ENCODE results near the gene ARL2BP. TPM values are rescaled to one million over a fixed set of nuclear protein-coding genes. Genes with fewer than 3 reads are reported as not detected.

Gene ARL2BP
- total and polyA plus RNA-seq, 2 of the 4 experiments (the other 2 are of a cell fraction), result 46.9 to 73.7 TPM

GRCh38 chr16:57238682-57239081, 6.4 kb upstream of the ARL2BP start:
- Histone ChIP-seq H3K9me1 (ENCODE audit: insufficient read depth, low read length) (peaks cover 5% of the 10 kb centered on the region), H2AK9ac (replicated peaks; ENCODE audit: low read depth, low read length, poor library complexity) (no peak overlapping the region), H3K4ac (ENCODE audit: low read depth, low read length) (no peak overlapping the region), H4K20me1 (ENCODE audit: insufficient read depth, low read length) (no peaks in the 10 kb centered on the region), H2AK5ac (ENCODE audit: low read depth, low read length) (no peak overlapping the region), H3K4me1 (ENCODE audit: control insufficient read depth, insufficient read depth, low read length) (peaks cover 6% of the 10 kb centered on the region), H2BK20ac (ENCODE audit: low read depth, low read length) (no peak overlapping the region), H3K56ac (ENCODE audit: extremely low read depth, insufficient read depth, low read length) (no peak overlapping the region), H3K18ac (ENCODE audit: low read depth, low read length) (no peak overlapping the region), H3K4me2 (ENCODE audit: low read depth, low read length) (no peak overlapping the region), H3K4me3 (ENCODE audit: insufficient read depth, low read depth, low read length) (no peak overlapping the region), H2BK15ac (ENCODE audit: low read depth, low read length) (no peak overlapping the region), H3K79me1 (ENCODE audit: low read depth in 1 of 2, low read length in 2 of 2) (peaks cover 0 to 4% of the 10 kb centered on the region in 2 experiments; a peak in 1 of 4 replicates), H2BK5ac (ENCODE audit: low read depth, low read length, poor library complexity, severe bottlenecking) (no peak overlapping the region), H3K9ac (ENCODE audit: low read depth, low read length) (no peak overlapping the region), H3K14ac (replicated peaks; ENCODE audit: low read depth, low read length) (no peak overlapping the region), H3K36me3 (ENCODE audit: control insufficient read depth, insufficient read depth, low read length) (peaks cover 10% of the 10 kb centered on the region), H3K9me3 (ENCODE audit: control insufficient read depth, insufficient read depth, low read length) (no peaks in the 10 kb centered on the region), H4K5ac (ENCODE audit: low read depth, low read length) (no peak overlapping the region), H2BK120ac (ENCODE audit: low read depth, low read length) (no peak overlapping the region), H3K23ac (ENCODE audit: low read depth, low read length) (no peak overlapping the region), H4K8ac (ENCODE audit: low read depth in 2 of 2, low read length in 2 of 2) (no peak overlapping the region), H3K27me3 (ENCODE audit: control insufficient read depth, insufficient read depth, low read length) (no peaks in the 10 kb centered on the region), H3K27ac (ENCODE audit: insufficient read depth, low read length) (no peak overlapping the region), H2AFZ (replicated peaks; ENCODE audit: low read length, poor library complexity) (no peak overlapping the region), H4K91ac (ENCODE audit: insufficient read depth, low read depth, low read length) (no peak overlapping the region)
- dilution Hi-C loops (cut with HindIII; ENCODE audit: low sequenced_read_pairs, unreplicated experiment) (no loop called here), intact Hi-C loops (cut with micrococcal nuclease) (no loop called here), in situ Hi-C loops (cut with MboI; ENCODE audit: low sequenced_read_pairs) (no loop called here)
- ChIA-PET CTCF (no interaction called here), POLR2A (ENCODE audit: unreplicated experiment) (no interaction called here)
- ATAC-seq (ENCODE audit: low read depth) (no peak), DNase-seq (no peak)
- BruUV-seq (replicated peaks), result no TSS peak
- no peak for TF ChIP-seq RAD21 (IDR thresholded peaks at IDR 0.05; ENCODE audit: low read length)
- no peak for TF ChIP-seq BHLHE40 (IDR thresholded peaks at IDR 0.05; ENCODE audit: low read depth, low read length)
- TF ChIP-seq MXI1 (IDR thresholded peaks at IDR 0.05; ENCODE audit: borderline replicate concordance, low read depth, low read length), result no peak
- TF ChIP-seq MAZ (IDR thresholded peaks at IDR 0.05; ENCODE audit: borderline replicate concordance, low read depth, low read length), result no peak
- no peak for TF ChIP-seq CTCF (conservative IDR thresholded peaks at IDR 0.05; ENCODE audit: low read depth, low read length)
- no CpG with 5 or more reads among the region's 2 CpGs for WGBS, 2 experiments (ENCODE audit: extremely low coverage in 2 of 2, insufficient read length in 1 of 2)
